MV-4-11 (cell line): Measurements from ENCODE around the gene GLS2.
"Not testable (repeated sequence)": the region's sequence is repeated elsewhere in the genome, so short reads cannot be mapped to it uniquely, and the experiment has no call there.

Experiments
- DNase-seq: peaks from one replicate; lab custom pipeline; 2025; lab: John Stamatoyannopoulos, UW

Gene GLS2

DNA sequence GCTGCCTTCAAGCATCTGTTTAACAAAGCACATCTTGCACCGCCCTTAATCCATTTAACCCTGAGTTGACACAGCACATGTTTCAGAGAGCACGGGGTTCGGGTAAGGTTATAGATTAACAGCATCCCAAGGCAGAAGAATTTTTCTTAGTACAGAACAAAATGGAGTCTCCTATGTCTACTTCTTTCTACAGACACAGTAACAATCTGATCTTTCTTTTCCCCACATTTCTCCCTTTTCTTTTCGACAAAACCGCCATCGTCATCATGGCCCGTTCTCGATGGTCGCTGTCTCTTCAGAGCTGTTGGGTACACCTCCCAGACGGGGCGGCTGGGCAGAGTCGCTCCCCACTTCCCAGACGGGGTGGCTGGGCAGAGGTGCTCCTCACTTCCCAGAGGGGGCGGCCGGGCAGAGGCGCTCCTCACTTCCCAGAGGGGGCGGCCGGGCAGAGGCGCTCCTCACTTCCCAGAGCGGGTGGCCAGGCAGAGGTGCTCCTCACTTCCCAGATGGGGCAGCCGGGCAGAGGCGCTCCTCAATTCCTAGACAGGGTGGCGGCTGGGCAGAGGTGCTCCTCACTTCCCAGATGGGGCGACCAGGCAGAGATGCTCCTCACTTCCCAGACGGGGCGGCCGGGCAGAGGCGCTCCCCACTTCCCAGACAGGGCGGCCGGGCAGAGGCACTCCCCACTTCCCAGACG, 5.6 kb upstream of the GLS2 start:
- not testable (repeated sequence) for DNase-seq

DNA sequence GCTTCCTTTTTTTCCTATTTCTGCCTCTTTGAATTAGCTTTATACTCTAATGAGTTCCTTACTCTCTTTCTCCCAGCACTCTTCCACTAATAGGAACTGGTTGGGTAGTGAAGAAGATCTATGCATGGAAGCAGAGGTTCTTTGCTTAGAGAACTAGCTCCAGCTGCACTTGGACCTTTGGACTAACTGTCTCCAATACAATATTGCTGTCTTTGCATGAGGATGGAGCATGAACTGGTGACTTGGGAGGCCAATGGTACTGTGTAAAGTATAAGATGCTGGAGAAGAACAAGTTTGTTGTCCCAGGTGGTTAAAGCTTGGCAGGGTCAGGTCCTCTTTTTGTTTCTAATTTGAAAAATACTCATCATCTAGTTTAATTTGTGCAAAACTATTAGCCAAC, 2.4 kb upstream of the GLS2 start:
- no peak for DNase-seq

GRCh38 chr12:56487448-56488040, 417 bp downstream of the GLS2 start:
- no peak for DNase-seq

GRCh38 chr12:56486694-56487093, 1.3 kb downstream of the GLS2 start:
- no peak for DNase-seq

DNA sequence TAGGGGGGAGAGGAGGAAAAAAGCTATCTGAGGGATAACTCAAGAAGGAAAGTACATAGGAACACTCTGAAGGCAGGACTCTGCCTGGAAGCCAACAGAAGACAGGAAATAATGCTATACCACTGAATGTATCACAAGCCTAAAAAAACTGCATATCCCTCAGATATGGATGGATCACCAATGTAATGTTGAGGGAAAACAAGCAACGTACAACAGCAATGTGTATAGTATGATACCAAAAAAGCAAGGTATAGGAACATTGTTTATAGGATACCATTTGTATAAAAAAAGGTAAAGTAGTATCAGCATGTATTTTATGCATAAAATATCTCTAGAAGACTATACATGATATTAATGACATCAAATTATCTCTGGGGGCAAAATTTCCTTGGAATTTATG, 3.4 kb downstream of the GLS2 start:
- no peak for DNase-seq

DNA sequence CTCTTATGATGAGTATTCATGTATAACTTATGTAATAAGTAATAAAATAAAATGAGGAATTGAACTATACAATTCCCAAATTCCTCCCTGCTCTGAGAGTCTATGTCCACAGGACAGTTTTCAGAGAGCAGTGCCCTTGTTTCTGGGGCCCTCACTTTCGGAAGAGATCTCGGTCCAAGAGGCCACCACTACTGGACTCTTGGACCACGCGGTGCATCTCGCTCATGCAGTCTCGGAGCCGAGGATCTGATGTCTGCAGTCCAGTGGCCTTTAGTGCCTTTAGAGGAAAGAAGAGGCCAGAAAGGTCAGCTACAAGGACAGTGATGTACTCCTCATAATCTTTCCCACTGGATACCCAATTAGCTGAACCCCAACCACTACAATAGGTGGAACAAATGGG, 8.3 kb downstream of the GLS2 start:
- DNase-seq = no peak

DNA sequence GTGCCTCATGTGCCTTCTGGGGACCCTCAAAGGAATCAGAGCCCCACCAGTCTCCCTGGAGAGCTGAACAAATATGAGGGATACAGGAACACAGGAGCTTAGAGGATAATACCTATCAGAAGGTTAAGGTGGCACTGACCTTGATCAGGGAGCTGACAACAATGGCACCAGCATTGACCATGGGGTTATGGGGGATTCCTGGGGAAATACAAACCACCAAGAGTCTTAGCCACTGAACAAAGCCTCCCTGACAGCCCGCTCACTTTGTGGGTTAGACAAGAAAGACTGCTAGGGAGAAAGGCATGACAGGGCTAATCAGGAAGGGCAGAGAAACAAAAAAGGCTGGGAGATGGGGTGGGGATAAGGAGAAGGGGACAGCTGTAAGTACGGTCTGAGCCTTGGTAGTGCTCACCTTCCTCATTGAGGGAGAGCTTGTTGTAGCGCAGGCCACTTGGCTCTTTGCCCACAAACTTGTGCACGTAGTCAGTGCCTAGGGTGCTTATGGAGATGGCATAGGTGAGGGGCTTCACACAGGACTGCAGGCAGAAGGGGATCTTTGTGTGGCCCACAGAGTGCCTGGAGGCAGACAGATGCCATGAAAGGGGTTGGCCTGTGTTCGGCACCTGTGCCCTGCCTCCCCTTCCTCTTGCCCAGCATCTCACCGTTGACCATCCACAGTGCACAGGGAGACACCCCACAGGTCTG, 10.3 kb downstream of the GLS2 start:
- DNase-seq = no peak

GRCh38 chr12:56476972-56477432, 11.0 kb downstream of the GLS2 start:
- no peak for DNase-seq

DNA sequence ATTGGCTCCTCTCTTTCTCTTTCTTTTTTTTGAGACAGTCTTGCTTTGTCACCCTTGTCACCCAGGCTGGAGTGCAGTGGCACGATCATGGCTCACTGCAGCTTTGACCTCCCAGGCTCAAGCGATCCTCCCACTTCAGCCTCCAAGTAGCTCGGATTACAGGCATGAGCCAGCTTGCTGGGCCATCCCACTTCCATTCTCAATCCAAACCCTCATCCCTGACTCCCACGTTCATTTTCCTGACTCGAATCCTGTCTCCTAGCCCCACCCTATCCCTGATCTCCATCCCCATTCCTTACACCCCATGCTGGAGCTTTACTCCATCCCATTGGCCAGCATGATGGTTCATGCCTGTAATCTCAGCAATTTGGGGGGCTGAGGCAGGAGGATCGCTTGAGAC, 11.8 kb downstream of the GLS2 start:
- DNase-seq = no peak

GRCh38 chr12:56474389-56474788, 13.6 kb downstream of the GLS2 start:
- DNase-seq = no peak

- peak; percentile 34 for DNase-seq
Observed at GRCh38 chr12:56469007-56469930, 18.7 kb downstream of the GLS2 start.

DNA sequence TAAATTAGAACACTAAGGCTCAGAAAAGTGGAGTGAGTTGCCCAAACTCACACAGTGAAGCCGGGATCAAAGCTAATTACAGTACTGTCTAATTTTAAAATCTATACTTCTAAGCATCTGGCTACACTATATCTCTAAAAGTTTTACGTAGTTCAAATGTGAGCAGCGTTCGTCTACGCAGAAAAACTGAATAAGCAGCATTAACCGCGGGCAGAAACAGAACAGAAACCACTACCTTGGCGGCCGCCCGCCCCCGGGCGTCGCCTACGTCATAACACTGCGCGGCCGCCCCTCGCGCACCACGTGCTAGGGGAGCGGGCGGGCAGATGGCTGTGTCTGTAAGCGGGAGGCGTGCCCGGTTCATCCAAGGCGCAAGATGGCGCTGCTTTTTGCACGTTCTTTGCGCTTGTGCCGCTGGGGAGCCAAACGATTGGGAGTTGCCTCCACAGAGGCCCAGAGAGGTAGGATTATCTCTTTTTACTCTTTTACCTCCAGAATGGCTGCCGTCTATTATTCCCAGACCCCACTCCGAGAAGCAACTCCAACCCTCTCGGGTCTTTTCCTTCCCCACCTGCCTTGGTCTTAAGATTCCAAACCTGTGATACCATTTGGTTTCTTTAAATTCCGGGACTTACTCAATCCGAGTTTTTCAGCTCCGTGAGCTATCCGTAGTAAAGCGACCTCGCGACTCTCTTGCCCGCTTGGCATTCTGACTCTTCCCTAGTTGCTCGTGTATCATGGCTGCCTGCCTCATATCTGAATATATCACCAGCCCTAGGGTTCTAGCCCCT, 19.6 kb downstream of the GLS2 start, which contains the start of gene SPRYD4:
TSS of gene SPRYD4 (plus strand) at position 363 of the 791 bp plus-strand sequence. CDS start at position 377, 14 bp downstream.
- DNase-seq = peak; percentile 93

GRCh38 chr12:56462565-56462964, 25.4 kb downstream of the GLS2 start:
- no peak for DNase-seq

GRCh38 chr12:56461235-56462159, 26.5 kb downstream of the GLS2 start:
- DNase-seq = no peak

DNA sequence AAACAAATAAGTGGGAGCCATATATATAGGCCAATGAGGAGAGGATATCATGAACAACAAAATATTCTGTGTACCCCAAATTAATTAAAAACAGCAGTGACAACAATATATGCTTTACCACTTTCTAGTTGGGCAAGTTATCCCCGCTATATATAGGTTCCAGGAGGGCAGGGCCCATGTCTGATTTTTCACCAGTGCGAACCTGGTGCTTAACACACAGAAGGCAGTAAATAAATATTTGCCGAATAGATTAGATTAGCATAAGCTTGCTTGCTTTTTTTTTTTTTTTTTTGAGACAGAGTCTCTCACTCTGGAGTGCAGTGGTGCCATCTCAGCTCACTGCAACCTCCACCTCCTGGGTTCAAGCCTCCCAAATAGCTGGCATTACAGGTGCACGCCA, 30.1 kb downstream of the GLS2 start:
- no peak for DNase-seq

GRCh38 chr12:56454557-56454956, 33.4 kb downstream of the GLS2 start, which contains the start of gene MIP:
MIP (minus strand) TSS chr12:56454657; CDS start chr12:56454613, 44 bp downstream.
- DNase-seq = no peak

- no peak for DNase-seq
Observed at GRCh38 chr12:56451147-56451546, 36.8 kb downstream of the GLS2 start.

GRCh38 chr12:56450241-56450640, 37.7 kb downstream of the GLS2 start:
- DNase-seq = no peak

DNA sequence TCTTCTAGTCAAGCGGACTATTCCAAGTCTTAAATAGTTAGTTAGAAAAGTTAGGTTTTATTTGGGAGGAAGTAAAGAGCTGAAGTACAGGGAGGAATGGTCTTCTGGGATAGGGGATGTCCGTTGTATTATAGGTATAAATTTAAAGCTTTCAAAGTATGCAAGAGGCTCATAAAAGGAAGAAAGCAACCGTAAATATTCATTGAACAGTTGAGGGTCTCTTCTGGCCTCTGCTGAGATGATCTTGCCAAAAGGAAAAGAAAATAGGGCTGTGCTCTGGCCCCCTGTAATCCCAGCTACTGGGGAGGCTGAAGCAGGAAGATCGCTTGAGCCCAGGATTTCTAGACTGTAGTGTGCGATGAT, 38.4 kb downstream of the GLS2 start:
- DNase-seq = no peak
